ENCODE measurements around the gene RPL31.

Gene RPL31

GRCh38 chr2:100976061-100976460 lies 26.0 kb upstream of the RPL31 start:
- no peak for DNase-seq

GRCh38 chr2:100976645-100977391 lies 25.3 kb upstream of the RPL31 start:
- no peak for DNase-seq

GRCh38 chr2:100977511-100977910 lies 24.6 kb upstream of the RPL31 start:
- DNase-seq: no peak

DNA sequence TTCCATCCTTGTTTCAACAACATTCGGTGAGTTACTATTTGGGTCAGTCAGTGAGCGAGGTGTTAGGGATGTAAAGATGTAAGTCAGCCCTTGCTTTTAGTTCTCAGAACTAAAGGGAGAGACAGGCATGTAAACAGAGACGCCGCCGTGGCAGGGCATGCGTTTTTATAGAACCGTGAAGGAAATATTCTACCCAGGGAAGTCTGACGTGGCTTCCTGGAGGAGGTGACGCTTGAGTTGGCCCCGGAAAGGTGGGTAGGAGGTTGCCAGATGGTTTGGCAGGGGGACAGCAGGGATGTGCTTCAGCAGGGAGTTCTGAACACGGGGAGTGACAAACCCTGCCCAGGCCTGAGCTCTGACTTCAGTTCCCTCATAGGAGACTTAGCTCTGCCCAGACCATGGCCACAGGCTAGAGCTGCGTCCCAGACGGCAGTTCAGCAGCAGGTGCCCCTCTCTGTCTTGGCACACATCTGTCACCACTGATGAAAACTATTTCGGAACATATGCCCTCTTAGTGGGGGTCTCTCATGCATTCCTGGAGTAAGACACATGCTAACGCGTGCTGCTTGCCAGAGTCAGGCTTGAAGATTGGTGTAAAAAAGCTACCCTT lies 23.4 kb upstream of the RPL31 start:
- no peak for DNase-seq

- no peak for DNase-seq
Observed at GRCh38 chr2:100980046-100980445, 22.0 kb upstream of the RPL31 start.

DNA sequence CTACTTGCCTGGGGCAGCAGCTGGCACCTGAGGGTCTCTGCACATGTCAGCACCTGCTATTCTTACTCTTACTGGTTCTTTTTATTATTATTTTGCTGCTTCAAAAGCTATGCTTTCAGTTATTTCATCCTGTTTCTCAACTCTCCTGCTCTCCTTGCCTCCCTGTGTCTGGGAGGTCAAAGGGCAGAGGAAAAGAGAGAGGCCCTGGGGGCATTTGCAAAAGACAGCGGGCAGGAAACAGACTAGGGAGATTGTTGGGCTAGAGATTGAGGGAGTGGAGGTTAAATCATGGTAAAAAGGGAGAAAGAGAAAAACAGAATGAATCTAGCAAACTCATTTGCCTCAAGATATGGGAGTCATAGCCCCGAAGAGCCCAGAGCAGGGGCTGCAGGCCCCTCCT lies 21.1 kb upstream of the RPL31 start:
- DNase-seq: no peak

- no peak for DNase-seq
Observed at GRCh38 chr2:100982431-100982861, 19.6 kb upstream of the RPL31 start.

DNA sequence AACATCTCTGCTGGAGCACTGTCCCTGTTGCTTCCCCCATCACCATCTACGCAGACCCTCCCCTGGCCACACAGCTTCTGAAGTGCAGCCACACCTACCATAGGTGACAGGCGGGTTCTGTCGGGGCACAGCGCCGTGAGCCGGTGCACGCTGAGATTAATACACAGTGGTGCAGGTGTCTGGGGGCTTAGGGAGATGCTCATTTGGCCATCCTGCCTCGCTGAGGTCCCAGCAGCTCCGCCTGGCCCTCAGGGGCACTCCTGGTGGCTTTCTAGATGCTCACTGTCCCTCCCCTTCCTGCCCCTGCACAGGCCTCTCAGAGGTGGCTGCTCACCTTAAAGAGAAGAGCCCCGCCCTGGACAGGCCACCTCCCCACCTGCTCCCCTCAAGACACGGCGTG lies 18.9 kb upstream of the RPL31 start:
- no peak for DNase-seq

GRCh38 chr2:100983684-100984310 lies 18.3 kb upstream of the RPL31 start:
- DNase-seq: no peak

- peak; percentile 49 to 74 (median 67) for DNase-seq
Observed at GRCh38 chr2:100984892-100985307, 17.2 kb upstream of the RPL31 start.

- no peak for DNase-seq
Observed at GRCh38 chr2:100986157-100986556, 15.9 kb upstream of the RPL31 start.

DNA sequence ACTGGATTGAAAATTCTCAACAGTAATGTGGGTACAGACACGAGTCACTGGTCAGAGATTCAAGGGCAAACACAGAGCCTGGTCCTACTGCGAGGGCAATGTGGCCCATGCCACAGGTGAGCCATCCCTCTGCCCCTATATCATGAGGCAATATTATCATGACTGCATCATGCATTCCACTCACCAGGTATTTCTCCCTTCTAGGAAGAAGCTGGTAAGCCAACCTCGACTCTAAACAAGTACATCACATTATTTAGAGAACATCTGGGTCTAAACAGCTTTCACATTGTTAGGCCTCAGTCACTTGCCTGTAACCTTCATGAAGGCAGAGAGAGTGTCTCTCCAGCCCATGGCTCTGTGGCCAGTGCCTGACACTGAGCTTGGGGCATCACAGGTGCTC lies 14.6 kb upstream of the RPL31 start:
- no peak for DNase-seq

- DNase-seq: no peak
Observed at GRCh38 chr2:100987974-100988373, 14.1 kb upstream of the RPL31 start.

DNA sequence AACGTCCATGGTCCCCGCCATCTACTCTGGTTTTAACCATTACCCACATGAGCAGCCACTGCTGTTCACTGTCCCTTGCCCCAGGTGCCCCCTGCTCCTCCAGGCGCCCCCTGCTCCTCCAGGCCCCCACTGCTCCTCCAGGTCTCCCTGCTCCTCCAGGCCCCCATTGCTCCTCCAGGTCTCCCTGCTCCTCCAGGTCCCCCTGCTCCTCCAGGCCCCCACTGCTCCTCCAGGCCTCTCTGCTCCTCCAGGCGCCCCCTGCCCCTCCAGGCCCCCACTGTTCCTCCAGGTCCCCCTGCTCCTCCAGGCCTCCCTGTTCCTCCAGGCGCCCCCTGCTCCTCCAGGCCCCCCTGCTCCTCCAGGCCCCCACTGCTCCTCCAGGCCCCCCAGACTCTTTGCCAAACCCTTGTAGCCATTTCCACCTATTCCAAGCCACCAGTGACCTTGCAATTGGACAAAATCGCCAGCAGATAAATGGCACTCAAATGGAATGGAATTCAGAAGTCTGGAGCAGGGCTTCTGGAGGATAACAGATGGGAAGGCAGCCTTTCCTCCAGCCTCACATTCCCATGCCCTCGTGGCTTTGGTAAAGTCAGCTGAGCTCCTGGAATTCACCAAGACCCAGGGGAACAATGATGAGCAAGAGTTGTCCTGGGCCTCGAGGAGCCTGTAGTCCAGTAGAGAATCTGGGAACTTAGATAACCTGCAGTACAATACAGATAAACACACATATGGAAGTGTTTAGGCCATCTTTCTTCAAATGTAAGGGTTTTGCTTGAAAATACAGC lies 13.3 kb upstream of the RPL31 start:
- no peak for DNase-seq

- DNase-seq: no peak
Observed at GRCh38 chr2:100989666-100990065, 12.4 kb upstream of the RPL31 start.

- DNase-seq: no peak
Observed at GRCh38 chr2:100990166-100990565, 11.9 kb upstream of the RPL31 start.

DNA sequence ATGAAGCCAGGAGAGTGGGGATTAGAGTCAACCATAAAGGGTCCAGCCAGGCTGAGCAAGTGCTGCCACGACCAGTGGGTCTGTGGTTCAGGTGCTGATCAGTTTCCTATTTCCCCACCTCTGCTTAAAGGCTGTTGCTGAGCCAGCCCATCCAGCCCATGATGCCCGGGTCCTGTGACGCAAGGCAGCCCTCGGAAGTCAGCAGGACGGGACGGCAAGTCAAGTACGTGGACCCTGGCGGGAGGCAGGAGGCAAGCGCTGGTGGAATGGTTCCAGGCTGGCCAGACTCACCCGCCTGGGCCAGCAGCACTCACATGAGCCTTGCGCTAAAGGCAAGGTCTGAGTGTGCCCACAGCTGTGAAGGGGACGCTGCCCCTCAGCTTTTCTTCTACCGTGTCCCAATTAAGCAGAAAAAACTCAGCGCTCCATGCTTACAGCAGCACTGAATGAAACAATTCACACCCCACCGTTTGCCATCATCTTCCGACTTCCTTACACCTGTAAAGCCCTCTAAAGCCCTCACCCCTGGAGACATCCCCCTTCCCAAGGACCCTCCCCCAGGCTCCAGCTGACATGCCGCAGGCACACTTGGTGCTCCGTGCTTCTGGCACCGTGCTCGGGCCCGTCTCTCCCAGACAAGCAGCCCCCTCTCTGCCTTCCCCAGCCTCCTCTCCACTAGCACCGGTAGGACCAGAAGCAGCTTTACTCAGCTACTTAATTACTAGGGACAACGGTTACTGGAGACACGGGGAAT lies 11.3 kb upstream of the RPL31 start:
- DNase-seq: no peak

- DNase-seq: no peak
Observed at GRCh38 chr2:100991404-100991773, 10.7 kb upstream of the RPL31 start.

DNA sequence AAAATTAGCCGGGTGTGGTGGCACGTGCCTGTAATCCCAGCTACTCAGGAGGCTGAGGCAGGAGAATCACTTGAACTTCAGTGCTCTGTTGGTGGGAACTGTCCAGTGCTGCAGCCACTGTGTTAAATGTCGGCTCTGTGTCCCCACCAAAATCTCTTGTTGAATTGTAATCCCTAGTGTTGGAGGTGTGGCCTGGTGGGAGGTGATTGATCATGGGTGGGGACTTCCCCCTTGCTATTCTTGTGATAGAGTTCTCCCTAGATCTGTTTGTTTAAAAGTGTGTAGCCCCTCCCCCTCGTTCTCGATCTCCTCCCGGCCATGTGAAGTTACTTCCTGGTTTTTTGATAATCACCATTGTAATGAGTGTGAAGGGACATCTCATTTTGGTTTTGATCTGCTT lies 9.8 kb upstream of the RPL31 start:
- DNase-seq: no peak

DNA sequence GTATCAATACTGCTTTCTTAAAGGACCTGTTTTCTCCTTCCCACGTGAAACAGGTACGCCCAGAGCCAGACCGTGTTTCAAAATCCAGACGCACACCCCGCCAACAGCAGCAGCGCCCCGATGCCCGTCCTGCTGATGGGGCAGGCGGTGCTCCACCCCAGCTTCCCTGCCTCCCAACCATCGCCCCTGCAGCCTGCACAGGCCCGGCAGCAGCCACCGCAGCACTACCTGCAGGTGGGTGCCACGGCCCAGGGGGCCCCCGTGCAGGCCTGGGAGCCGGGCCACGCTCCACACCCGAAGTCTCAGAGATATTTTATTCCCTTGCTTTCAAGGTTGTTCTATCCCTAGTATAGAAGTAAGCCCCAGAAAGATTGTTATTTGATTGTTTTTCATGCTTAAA lies 8.8 kb upstream of the RPL31 start:
- no peak for DNase-seq

DNA sequence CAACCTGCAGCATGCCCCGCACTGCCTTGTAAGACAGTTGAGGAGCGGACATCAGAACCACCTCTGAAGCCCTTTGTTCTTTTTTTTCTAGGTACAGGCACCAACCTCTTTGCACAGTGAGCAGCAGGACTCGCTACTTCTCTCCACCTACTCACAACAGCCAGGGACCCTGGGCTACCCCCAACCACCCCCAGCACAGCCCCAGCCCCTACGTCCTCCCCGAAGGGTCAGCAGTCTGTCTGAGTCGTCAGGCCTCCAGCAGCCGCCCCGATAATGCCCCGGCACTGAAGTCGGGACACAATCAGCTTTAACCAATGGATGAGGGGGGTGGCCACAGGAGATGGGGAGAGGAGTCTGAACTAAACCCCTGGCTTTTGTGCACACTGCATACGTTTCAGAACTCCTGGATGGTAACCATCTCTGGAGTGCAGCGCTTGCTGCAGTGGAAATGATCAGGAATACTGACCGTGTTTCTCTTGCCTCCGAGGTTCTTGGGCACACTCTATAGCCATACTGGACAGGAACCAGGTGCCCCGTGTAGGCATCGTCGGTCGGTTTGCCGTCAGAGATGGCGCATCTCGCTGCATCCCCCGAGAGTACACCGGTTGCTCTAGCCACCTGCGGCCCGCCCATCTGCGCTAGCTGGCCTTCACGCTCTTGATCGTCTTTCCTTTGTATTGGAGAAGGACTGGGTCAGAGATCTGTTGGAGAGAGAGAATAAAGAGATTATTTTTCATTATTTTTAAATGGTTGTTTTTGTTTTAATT lies 6.6 kb upstream of the RPL31 start:
- DNase-seq: no peak

Measured in T-helper 1 cell (primary cell).